Mesendoderm (in vitro differentiated cells): Measurements from ENCODE around the gene PLSCR3.

Source experiments
- DNase-seq: peaks from one replicate; pipeline ENCODE4 v3.0.0; 2013
- H2AK5ac ChIP-seq: 2 replicates; pipeline ENCODE4 v1.6.1; 2013; ENCODE audit warnings: low read length, inconsistent platforms
- H2BK120ac ChIP-seq: 2 replicates; pipeline ENCODE4 v1.6.1; 2013; ENCODE audit warnings: low read depth, mild to moderate bottlenecking, low read length, moderate library complexity, mixed read lengths
- H2BK15ac ChIP-seq: replicated peaks from 2 replicates; pipeline ENCODE4 v1.6.1; 2013; ENCODE audit warnings: low read depth, mild to moderate bottlenecking, moderate library complexity
- H2BK5ac ChIP-seq: 2 replicates; pipeline ENCODE4 v1.6.1; 2013; ENCODE audit warnings: low read length, inconsistent platforms
- H3K18ac ChIP-seq: 2 replicates; pipeline ENCODE4 v1.6.1; 2013; ENCODE audit warnings: mild to moderate bottlenecking, low read length, mixed read lengths
- H3K23ac ChIP-seq: one replicate; pipeline ENCODE4 v1.6.1; 2013; ENCODE audit warnings: low read length
- H3K27ac ChIP-seq: 2 replicates; pipeline ENCODE4 v1.5.1; 2013; ENCODE audit warnings: low read depth, mild to moderate bottlenecking, inconsistent platforms, low read length, moderate library complexity
- H3K27me3 ChIP-seq: 2 replicates; pipeline ENCODE4 v1.6.1; 2013; ENCODE audit warnings: low read length, control low read depth, mild to moderate bottlenecking, inconsistent platforms; ENCODE audit not compliant: insufficient read depth, poor library complexity
- H3K36me3 ChIP-seq: 2 replicates; pipeline ENCODE4 v1.6.1; 2013; ENCODE audit warnings: low read length, inconsistent platforms; ENCODE audit not compliant: control insufficient read depth, insufficient read depth
- H3K4ac ChIP-seq: one replicate; pipeline ENCODE4 v1.6.1; 2013; ENCODE audit warnings: low read depth, mild to moderate bottlenecking, low read length, moderate library complexity
- H3K4me1 ChIP-seq: 2 replicates; pipeline ENCODE4 v1.6.1; 2013; ENCODE audit warnings: low read depth, low read length, inconsistent platforms; ENCODE audit not compliant: control insufficient read depth
- H3K4me2 ChIP-seq: 2 replicates; pipeline ENCODE4 v1.6.1; 2013; ENCODE audit warnings: low read length
- H3K4me3 ChIP-seq: 2 replicates; pipeline ENCODE4 v1.5.1; 2013; ENCODE audit warnings: mild to moderate bottlenecking, low read length
- H3K56ac ChIP-seq: one replicate; pipeline ENCODE4 v1.6.1; 2013; ENCODE audit warnings: low read length
- H3K79me1 ChIP-seq: 2 replicates; pipeline ENCODE4 v1.6.1; 2013; ENCODE audit warnings: low read length, inconsistent platforms
- H3K79me2 ChIP-seq: 2 replicates; pipeline ENCODE4 v1.6.1; 2013; ENCODE audit warnings: mild to moderate bottlenecking, low read length; ENCODE audit not compliant: control insufficient read depth, insufficient read depth
- H3K9ac ChIP-seq: 2 replicates; pipeline ENCODE4 v1.6.1; 2013; ENCODE audit warnings: low read length, inconsistent platforms
- H4K5ac ChIP-seq: one replicate; pipeline ENCODE4 v1.6.1; 2013; ENCODE audit warnings: low read length
- H4K8ac ChIP-seq: one replicate; pipeline ENCODE4 v1.6.1; 2013; ENCODE audit warnings: low read depth, mild to moderate bottlenecking, control low read depth, low read length, moderate library complexity
- WGBS: extraction: QIAGEN DNeasy Blood & Tissue Kit; methylation state at CpG from one replicate; pipeline ENCODE4 v1.1.7; 2013; ENCODE audit warnings: low lambda C conversion rate, missing lambda C conversion rate; ENCODE audit not compliant: insufficient coverage; ENCODE audit errors: extremely low coverage; 5-methylcytosine and 5-hydroxymethylcytosine counted together

Gene PLSCR3

DNA sequence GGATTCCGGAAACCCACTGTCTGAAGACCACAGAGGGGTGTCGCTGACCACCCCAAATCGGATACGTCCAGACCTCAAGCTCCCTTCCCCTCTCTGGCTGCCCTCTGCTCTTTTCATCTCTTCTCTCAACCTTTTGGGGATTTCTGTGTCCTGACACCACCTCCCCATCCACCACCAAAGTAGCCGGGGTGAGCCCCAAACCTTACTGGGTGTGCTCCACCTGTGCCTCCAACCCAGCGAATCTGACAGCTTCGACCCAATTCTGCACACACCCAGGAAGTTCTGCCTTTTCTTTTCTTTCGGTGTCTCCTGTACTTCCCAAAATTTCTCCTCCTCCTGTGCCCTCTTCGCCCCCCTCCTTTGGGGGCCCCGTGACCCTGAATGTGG, 41.8 kb downstream of the PLSCR3 start:
- H3K4ac ChIP-seq = no peak overlapping the region
- no peaks in the 10 kb centered on the region for H3K79me1 ChIP-seq
- peak overlapping the region; percentile 79 for H3K4me2 ChIP-seq
- no peak overlapping the region for H2BK120ac ChIP-seq
- peak overlapping the region; percentile 87 for H3K9ac ChIP-seq
- peak overlapping the region; percentile 97 for H3K27ac ChIP-seq
- no CpG with 5 or more reads among the region's 10 CpGs for WGBS
- H4K8ac ChIP-seq = no peak overlapping the region
- no peak overlapping the region for H4K5ac ChIP-seq
- no peak overlapping the region for H2BK5ac ChIP-seq
- no peak for DNase-seq
- H3K23ac ChIP-seq = no peak overlapping the region
- peaks cover 7% of the 10 kb centered on the region for H3K4me1 ChIP-seq
- no peak overlapping the region for H2AK5ac ChIP-seq
- H3K79me2 ChIP-seq = no peaks in the 10 kb centered on the region
- no peaks in the 10 kb centered on the region for H3K36me3 ChIP-seq
- H3K56ac ChIP-seq = peak overlapping the region; percentile 87
- no peaks in the 10 kb centered on the region for H3K27me3 ChIP-seq
- H3K4me3 ChIP-seq = peak overlapping the region; percentile 51
- peak overlapping the region; percentile 78 for H3K18ac ChIP-seq
- H2BK15ac ChIP-seq = no peak overlapping the region

- Histone ChIP-seq H4K5ac (no peak within 1 kb of the TSS), H2AK5ac (peak within 1 kb of the TSS; percentile 45), H3K18ac (peak within 1 kb of the TSS; percentile 78), H3K4me2 (peak within 1 kb of the TSS; percentile 79), H3K79me1 (no peaks in the 10 kb centered on the region), H2BK15ac (no peak within 1 kb of the TSS), H2BK120ac (no peak within 1 kb of the TSS), H3K23ac (peak within 1 kb of the TSS; percentile 98), H2BK5ac (peak within 1 kb of the TSS; percentile 87), H3K79me2 (no peaks in the 10 kb centered on the region), H3K27me3 (no peaks in the 10 kb centered on the region), H3K27ac (peak within 1 kb of the TSS; percentile 97), H3K36me3 (no peaks in the 10 kb centered on the region), H3K4ac (peak within 1 kb of the TSS; percentile 23), H3K4me3 (peak within 1 kb of the TSS; percentile 69), H4K8ac (peak within 1 kb of the TSS; percentile 58), H3K9ac (peak within 1 kb of the TSS; percentile 94), H3K4me1 (peaks cover 7% of the 10 kb centered on the region), H3K56ac (peak within 1 kb of the TSS; percentile 96)
- DNase-seq = peak; percentile 94
- WGBS = no CpG with 5 or more reads among the region's 91 CpGs
These were observed 42.4 kb downstream of the PLSCR3 start, which contains the start of gene KCTD11 for GRCh38 chr17:7351665-7352502. TSS of gene KCTD11 (plus strand) at chr17:7352162.

DNA sequence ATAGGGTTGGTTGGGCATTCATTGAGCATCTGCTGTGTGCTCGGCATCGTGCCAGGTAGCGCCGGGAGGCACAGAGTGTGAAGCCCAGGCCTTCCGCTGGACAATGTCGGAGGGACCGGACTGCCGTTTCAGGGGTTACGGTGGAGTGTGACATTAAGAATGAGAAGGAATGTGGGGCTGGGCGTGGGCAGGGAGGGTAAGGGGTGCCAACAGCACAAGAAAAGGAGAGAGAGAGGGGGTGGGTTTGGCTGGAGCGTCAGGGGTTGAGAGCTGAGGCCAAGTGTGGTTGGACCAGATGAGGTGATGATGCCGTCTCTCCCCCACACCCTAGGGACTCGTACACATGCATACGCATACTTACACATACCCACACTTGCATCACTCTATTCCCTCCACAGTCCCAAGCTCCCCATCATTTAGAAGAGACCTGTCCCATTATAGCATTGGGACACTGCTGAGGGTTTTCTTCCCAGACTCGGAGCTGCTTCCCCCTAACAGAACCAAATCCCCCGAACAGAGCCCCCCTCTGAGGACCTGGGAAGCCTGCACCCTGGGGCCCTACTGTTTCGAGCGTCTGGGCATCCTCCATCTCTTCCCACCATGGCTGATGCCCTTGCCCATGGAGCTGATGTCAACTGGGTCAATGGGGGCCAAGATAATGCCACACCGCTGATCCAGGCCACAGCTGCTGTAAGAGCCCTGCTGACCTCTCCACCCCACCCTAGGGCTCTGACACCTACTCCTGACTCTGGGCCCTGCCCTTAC, 45.7 kb downstream of the PLSCR3 start:
- no peak overlapping the region for H2BK5ac ChIP-seq
- no peak overlapping the region for H2AK5ac ChIP-seq
- H3K27me3 ChIP-seq = no peaks in the 10 kb centered on the region
- peaks cover 7% of the 10 kb centered on the region for H3K4me1 ChIP-seq
- H3K27ac ChIP-seq = no peak overlapping the region
- no CpG with 5 or more reads among the region's 19 CpGs for WGBS
- H3K18ac ChIP-seq = no peak overlapping the region
- H3K79me1 ChIP-seq = no peaks in the 10 kb centered on the region
- peak overlapping the region; percentile 6 for H3K9ac ChIP-seq
- DNase-seq = no peak
- no peak overlapping the region for H4K5ac ChIP-seq
- no peak overlapping the region for H4K8ac ChIP-seq
- no peak overlapping the region for H2BK15ac ChIP-seq
- H3K4me2 ChIP-seq = no peak overlapping the region
- H3K23ac ChIP-seq = no peak overlapping the region
- H3K36me3 ChIP-seq = no peaks in the 10 kb centered on the region
- no peaks in the 10 kb centered on the region for H3K79me2 ChIP-seq
- no peak overlapping the region for H2BK120ac ChIP-seq
- H3K4me3 ChIP-seq = no peak overlapping the region
- H3K4ac ChIP-seq = no peak overlapping the region
- H3K56ac ChIP-seq = no peak overlapping the region

DNA sequence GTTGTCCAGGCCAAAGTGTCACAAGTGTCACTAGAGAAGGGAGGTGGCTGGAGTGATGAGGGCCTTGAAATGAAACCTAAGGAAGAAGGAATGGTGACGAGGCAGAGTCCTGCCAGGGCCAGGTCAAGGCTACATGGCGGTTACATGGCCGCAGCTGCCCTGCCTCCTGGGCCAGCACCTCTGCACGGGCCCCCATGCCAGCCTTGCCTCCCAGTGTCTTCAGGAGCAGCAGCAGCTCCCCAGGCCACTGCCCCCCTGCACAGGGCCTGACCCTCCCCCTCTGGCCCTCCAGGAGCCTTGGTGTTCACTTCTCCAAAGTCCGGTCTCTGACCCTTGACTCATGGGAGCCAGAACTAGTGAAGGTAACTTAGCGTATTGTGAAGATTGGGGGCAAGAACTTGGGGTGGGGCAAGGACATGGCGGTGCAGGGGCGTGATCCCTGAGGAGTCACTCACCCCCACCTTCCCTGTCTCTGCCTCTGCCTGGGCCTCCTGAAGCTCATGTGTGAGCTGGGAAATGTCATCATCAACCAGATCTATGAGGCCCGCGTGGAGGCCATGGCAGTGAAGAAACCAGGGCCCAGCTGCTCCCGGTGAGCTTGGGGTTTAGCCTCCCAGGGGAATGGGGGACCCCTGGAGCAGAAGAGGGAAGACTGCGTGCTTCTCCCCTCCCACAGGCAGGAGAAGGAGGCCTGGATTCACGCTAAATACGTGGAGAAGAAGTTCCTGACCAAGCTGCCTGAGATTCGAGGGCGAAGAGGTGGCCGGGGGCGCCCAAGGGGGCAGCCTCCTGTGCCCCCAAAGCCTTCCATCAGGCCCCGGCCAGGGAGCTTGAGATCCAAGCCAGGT, 46.5 kb downstream of the PLSCR3 start:
- no peak overlapping the region for H3K23ac ChIP-seq
- no peak overlapping the region for H4K5ac ChIP-seq
- no peak overlapping the region for H2AK5ac ChIP-seq
- H3K4me2 ChIP-seq = no peak overlapping the region
- no peaks in the 10 kb centered on the region for H3K79me2 ChIP-seq
- H3K27me3 ChIP-seq = no peaks in the 10 kb centered on the region
- no peak overlapping the region for H3K27ac ChIP-seq
- no peak overlapping the region for H3K56ac ChIP-seq
- WGBS = no CpG with 5 or more reads among the region's 19 CpGs
- H2BK120ac ChIP-seq = no peak overlapping the region
- no peak overlapping the region for H3K9ac ChIP-seq
- no peak overlapping the region for H3K4ac ChIP-seq
- no peak overlapping the region for H3K18ac ChIP-seq
- peaks cover 7% of the 10 kb centered on the region for H3K4me1 ChIP-seq
- no peak overlapping the region for H3K4me3 ChIP-seq
- DNase-seq = no peak
- no peak overlapping the region for H2BK5ac ChIP-seq
- H3K36me3 ChIP-seq = no peaks in the 10 kb centered on the region
- H2BK15ac ChIP-seq = no peak overlapping the region
- H4K8ac ChIP-seq = no peak overlapping the region
- no peaks in the 10 kb centered on the region for H3K79me1 ChIP-seq

GRCh38 chr17:7346761-7347614, 47.3 kb downstream of the PLSCR3 start:
- H3K79me2 ChIP-seq = no peaks in the 10 kb centered on the region
- H3K27me3 ChIP-seq = no peaks in the 10 kb centered on the region
- no peak overlapping the region for H2BK120ac ChIP-seq
- H2BK5ac ChIP-seq = no peak overlapping the region
- H3K18ac ChIP-seq = no peak overlapping the region
- no peak overlapping the region for H4K5ac ChIP-seq
- peaks cover 7% of the 10 kb centered on the region for H3K4me1 ChIP-seq
- no peaks in the 10 kb centered on the region for H3K36me3 ChIP-seq
- H3K4me3 ChIP-seq = no peak overlapping the region
- no CpG with 5 or more reads among the region's 18 CpGs for WGBS
- H2BK15ac ChIP-seq = no peak overlapping the region
- no peak overlapping the region for H4K8ac ChIP-seq
- no peak for DNase-seq
- no peak overlapping the region for H3K4ac ChIP-seq
- H2AK5ac ChIP-seq = no peak overlapping the region
- no peak overlapping the region for H3K27ac ChIP-seq
- no peak overlapping the region for H3K56ac ChIP-seq
- no peak overlapping the region for H3K4me2 ChIP-seq
- H3K23ac ChIP-seq = no peak overlapping the region
- H3K79me1 ChIP-seq = no peaks in the 10 kb centered on the region
- H3K9ac ChIP-seq = no peak overlapping the region
